T-helper 2 cell (primary cell): ENCODE results near the gene TEKTIP1.
A peak's percentile ranks its signal among the peaks of the same experiment; 100 is the strongest.

Experiments
- DNase-seq, 5 experiments: peaks; one replicate each; pipeline versions ENCODE4 v3.0.0 to v3.0.0-alpha.2; 2012 to 2022

Gene TEKTIP1

GRCh38 chr19:3538258-3538929 lies 580 bp upstream of the TEKTIP1 start:
- DNase-seq, result no peak

- DNase-seq, result no peak
These were observed 763 bp downstream of the TEKTIP1 start for GRCh38 chr19:3539756-3540118.

DNA sequence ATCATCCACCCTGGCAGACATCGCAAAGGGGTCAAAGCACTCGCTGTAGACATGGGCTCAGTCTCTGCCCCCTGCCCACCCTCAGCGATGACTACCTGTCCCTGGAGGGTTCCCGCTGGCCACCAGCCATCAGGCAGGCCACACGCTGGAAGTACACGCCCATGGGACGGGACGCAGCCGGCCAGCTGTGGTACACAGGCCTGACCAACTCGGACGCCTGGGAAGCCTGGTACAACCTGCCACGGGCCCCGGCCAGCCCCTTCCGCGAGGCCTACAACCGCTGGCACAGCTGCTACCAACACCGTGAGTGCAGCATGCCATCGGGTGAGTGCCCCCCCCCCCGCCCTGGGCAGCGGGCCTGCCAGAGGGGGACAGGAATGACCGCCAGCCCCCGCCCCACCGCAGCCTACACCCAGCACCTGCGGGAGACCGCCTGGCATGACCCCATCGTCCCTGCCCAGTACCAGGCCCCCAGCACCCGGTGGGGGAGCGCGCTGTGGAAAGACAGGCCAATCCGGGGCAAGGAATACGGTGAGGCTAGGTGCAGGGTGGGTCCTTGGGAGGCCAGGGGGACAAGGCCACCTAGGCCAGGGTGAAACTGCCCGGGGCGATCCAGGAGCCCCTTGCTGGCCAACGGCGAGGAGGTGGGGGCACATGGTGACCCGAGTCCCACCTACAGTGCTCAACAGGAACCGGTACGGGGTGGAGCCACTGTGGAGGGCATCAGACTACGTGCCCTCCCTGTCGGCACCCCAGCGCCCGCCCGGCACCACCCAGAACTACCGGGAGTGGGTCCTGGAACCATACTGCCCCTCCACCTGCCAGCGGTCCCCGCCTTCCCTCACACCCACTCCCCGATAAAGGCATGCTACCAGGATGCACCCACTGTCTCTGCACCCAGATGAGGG lies 4.4 kb downstream of the TEKTIP1 start:
- no peak for DNase-seq

DNA sequence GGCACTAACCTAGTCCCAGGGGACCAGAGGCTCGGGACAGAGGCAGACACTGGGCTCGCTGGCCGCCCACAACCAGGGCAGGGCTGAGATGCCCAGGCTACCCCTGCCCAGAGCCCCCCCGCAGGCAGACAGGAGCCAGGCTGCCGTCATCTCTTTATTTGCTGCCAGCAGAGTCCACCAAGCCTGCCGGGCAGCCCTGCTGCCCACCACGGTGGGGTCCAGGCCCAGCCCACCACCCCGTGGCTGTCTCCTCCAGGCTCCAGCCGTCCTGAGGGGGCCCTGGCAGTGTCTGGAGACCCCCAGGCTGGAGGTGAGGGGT lies 5.0 kb downstream of the TEKTIP1 start:
- no peak for DNase-seq

- peak; percentile 48 to 74 (median 67) for DNase-seq
These were observed 6.0 kb downstream of the TEKTIP1 start for GRCh38 chr19:3544742-3545668.

GRCh38 chr19:3545669-3546034 lies 6.7 kb downstream of the TEKTIP1 start:
- DNase-seq, result no peak

GRCh38 chr19:3546119-3546518 lies 7.1 kb downstream of the TEKTIP1 start:
- no peak for DNase-seq

DNA sequence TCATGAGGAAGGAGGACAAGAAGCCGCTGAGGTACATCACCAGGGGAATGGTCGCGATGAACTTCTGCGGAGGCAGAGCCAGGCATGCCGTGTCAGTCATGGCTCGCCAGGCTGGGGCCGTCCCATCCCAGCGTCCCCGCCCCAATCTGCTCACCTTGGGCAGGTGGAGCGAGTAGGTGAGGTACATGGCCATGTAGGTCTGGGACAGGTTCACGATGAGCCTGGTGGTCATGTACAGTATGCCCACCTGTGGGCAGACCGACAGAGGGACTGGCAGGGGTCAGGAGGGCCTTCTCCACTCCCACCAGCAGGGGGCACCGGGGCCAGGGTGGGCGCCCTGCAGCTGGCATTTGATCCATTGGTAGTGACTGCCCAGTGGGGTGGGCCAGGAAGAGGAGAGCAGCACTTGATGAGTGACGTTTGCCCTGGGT lies 8.3 kb downstream of the TEKTIP1 start:
- DNase-seq, result peak in 1 of 5 experiments; percentile 27

DNA sequence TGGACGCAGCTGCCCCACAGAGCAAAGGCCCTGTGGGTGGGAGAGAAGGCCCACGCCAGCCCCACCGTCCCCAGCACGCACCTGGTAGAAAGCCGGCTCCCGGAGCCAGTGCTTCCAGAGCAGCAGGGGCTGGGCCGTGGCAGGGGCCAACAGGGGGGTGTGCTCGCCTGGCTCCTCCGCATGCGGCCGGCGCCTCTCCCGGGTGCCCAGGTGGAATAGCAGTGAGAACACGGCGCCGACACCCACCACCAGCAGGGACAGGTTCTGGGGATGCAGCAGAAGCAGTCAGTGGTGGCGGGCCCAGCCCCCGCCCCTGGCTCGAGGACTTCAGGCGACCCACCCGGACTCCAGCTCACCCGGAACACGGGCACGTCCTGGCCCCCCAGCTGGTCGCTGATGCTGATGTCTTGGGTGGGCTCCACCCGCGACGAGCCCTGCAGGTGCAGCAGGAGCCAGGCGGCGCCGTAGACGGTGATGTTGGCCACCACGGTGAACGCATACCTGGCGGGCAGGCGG lies 8.9 kb downstream of the TEKTIP1 start:
- no peak for DNase-seq

GRCh38 chr19:3548606-3549005 lies 9.6 kb downstream of the TEKTIP1 start:
- no peak for DNase-seq

DNA sequence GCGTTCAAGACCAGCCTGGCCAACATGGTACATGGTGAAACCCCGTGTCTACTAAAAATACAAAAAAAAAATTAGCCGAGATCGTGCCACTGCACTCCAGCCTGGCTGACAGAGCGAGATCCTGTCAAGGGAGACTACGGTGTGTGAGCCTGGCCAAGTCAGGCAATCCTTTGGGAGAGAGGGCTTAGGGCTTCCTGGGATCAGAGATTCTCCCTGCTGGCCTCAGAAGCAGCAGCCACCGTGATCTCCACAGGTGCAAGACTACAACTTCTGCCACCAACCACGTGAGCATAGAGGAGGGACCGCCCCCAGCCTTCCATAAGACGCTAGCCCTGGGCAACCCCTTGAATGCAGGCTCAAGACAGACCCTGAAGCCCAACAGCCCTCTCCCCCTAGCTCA lies 10.8 kb downstream of the TEKTIP1 start:
- no peak for DNase-seq

DNA sequence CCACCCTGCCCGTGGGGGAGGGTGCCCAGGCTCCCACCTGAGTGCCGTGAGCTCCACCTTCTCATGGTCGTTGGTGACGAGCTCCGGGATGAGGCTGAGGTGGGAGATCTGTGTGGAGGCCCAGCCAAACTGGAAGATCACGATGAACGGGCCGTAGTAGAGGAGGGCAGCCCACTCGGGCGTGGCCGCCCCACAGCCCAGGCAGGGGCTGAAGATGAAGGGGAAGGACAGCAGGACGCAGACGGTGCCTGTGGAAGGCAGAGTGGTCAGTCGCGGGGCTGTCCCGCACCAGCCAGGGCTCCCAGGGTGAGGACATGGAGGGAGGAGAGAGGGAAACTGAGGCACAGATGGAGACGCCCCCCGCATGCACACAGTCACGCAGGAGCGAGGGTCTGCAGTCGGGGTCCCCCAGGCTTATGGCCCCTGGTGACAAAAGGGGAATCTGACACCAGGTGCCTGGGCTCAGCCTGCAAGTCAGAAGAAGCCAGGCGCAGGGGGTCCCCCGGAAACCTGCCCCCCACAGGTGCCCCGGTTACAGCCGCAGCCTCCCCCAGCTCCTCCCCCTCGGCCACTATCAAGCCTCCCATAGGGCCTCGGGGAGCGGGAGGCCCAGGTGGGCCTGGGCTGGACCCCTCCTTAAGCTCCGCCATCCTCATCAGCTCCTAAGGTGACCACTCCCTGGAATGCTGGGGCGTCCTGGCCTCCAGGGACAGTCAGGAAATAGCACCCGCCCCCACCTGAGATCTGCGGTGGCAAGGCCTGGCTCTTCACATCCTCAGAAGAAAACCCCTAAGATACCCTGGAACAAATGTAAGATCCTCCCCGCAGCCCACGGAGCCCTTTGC lies 12.2 kb downstream of the TEKTIP1 start:
- no peak for DNase-seq

DNA sequence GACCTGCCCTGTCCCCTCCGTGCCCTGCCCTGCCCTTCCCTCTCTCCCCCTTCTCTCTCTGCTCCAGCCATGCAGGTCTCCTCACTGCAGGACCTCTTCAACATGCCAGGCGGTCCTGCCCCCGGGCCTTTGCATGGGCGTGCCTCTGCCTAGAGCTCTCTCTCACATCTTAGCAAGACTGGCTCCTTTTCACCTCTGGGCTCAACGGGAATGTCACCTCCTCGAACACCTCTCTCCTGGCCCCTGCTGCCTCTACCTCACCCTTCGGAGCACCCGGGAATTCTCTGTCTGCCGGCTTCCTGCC lies 12.8 kb downstream of the TEKTIP1 start:
- no peak for DNase-seq

GRCh38 chr19:3554254-3555083 lies 15.5 kb downstream of the TEKTIP1 start:
- DNase-seq, result peak in 3 of 5 experiments; percentile 29 to 81 (median 59)

DNA sequence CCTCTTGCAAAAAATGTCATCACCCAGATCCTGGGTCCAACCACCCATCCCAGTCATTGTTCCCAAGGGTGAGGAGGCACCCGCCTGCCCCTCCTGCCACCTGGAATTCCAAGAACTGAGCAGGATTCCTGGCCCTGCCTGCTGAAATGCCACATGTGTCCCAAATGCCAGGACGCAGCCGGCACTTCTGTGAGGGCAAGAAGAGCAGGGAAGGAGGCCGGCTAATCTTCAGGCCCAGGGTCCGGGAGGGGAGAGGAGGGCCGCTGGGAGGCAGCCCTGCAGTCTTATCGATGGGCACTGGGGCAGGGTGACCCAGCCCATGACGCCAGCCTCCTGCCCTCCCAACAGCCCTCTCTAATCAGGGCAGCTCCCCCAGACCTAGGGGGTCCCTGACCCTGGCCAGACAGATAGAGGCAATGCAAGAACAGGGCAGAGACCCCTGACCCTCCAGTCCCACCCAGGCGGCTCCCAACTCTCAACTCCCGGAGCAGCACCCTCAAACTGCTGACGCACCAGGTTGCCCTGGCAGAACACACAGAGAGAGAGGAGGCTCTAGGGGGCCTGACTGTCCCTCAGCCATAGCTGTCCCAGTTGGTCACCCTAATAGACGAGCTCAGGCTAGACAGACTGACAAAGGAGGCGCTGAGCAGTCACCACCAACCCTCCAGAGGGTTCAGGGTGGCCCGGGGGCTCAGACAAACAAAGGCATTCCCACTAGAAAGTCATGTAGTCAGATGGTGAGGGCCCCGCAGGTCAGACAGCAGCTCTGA lies 16.9 kb downstream of the TEKTIP1 start:
- no peak for DNase-seq

GRCh38 chr19:3556423-3556977 lies 17.5 kb downstream of the TEKTIP1 start:
- DNase-seq, result no peak

DNA sequence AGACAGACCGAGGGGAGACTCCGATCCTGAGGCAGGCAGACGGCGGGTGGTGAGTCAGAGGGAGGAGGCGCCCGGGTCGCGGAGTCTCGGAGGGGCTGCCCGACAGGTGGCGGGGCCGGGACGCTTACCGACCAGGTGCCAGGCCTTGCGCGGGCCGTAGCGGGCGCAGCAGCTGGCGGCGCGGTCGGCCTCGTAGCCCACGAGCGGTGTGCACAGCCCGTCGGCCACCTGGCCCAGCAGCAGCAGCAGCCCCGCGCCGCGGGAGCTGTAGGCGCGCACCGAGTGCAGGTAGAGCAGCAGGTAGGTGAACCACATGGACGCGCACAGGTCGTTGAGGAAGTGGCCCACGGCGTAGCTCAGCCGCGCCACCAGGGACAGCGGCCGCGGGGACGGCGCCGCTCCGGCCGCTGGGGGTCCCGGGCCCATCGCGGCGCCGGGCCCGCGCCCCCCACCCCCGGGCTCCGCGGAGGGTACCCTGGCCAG lies 18.0 kb downstream of the TEKTIP1 start:
- DNase-seq, result peak; percentile 35 to 56 (median 52)

- DNase-seq, result peak; percentile 86 to 96 (median 91)
These were observed 18.7 kb downstream of the TEKTIP1 start, which contains the start of gene MFSD12 for GRCh38 chr19:3557461-3558248. Gene MFSD12, minus strand, starts transcription at chr19:3557586. Its CDS starts 183 bp downstream, at chr19:3557403.
